Astrocyte (in vitro differentiated cells and primary cell): ENCODE data around the gene P2RX1.

Source experiments
- EZH2 ChIP-seq: IDR thresholded peaks from 2 replicates; pipeline ENCODE4 v1.6.1; 2012; ENCODE audit warnings: mild to moderate bottlenecking, low read length, inconsistent platforms; ENCODE audit not compliant: insufficient read depth
- TF ChIP-seq, protein P1 (sequence below): IDR thresholded peaks from 2 replicates; pipeline ENCODE4 v1.5.1; 2011; ENCODE audit warnings: low read depth, mild to moderate bottlenecking, inconsistent platforms, low read length, moderate library complexity; ENCODE audit not compliant: insufficient read depth

GRCh38 chr17:3935825-3936355, 19.6 kb upstream of the P2RX1 start:
- TF ChIP-seq, protein P1, sequence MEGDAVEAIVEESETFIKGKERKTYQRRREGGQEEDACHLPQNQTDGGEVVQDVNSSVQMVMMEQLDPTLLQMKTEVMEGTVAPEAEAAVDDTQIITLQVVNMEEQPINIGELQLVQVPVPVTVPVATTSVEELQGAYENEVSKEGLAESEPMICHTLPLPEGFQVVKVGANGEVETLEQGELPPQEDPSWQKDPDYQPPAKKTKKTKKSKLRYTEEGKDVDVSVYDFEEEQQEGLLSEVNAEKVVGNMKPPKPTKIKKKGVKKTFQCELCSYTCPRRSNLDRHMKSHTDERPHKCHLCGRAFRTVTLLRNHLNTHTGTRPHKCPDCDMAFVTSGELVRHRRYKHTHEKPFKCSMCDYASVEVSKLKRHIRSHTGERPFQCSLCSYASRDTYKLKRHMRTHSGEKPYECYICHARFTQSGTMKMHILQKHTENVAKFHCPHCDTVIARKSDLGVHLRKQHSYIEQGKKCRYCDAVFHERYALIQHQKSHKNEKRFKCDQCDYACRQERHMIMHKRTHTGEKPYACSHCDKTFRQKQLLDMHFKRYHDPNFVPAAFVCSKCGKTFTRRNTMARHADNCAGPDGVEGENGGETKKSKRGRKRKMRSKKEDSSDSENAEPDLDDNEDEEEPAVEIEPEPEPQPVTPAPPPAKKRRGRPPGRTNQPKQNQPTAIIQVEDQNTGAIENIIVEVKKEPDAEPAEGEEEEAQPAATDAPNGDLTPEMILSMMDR, result no peak
- TF ChIP-seq EZH2, result no peak
